WTC11 (cell line): Measurements from ENCODE around the gene GALNT5. TPM values are rescaled to one million over a fixed set of nuclear protein-coding genes. Genes with fewer than 3 reads are reported as not detected.

ENCODE experiments used
- ATAC-seq: fragments of 200-7000 bp; cut with Tn5 transposase; 2 replicates; pipeline ENCODE4 v1.10.0; 2021; ENCODE audit warnings: mild to moderate bottlenecking, moderate library complexity
- CTCF ChIA-PET: fragments of 300-600 bp; sonication (Branson Sonifier 250); formaldehyde crosslinking; loops from one replicate; lab custom pipeline; 2021; ENCODE audit warnings: antibody characterized with exemption; lab: Charles Lee
- POLR2A ChIA-PET: fragments of 350-600 bp; sonication (Branson Sonifier 250); formaldehyde crosslinking; loops from one replicate; lab custom pipeline; 2021; ENCODE audit warnings: antibody characterized with exemption; lab: Charles Lee
- DNase-seq: peaks from one replicate; pipeline ENCODE4 v3.0.0; 2021; ENCODE audit warnings: low spot score
- H3K27ac Mint-ChIP-seq: 2 replicates; pipeline ENCODE4 v1.8.0; 2021; ENCODE audit warnings: mixed read lengths
- H3K27me3 Mint-ChIP-seq: 2 replicates; pipeline ENCODE4 v1.8.0; 2021; ENCODE audit warnings: low read depth, mild to moderate bottlenecking, moderate library complexity, mixed read lengths
- H3K36me3 Mint-ChIP-seq: 2 replicates; pipeline ENCODE4 v1.8.0; 2021; ENCODE audit warnings: mixed read lengths
- H3K4me1 Mint-ChIP-seq: 2 replicates; pipeline ENCODE4 v1.8.0; 2022; ENCODE audit warnings: mixed read lengths
- H3K4me3 Mint-ChIP-seq: 2 replicates; pipeline ENCODE4 v1.8.0; 2021; ENCODE audit warnings: mild to moderate bottlenecking, moderate library complexity, mixed read lengths
- H3K9me3 Mint-ChIP-seq: 2 replicates; pipeline ENCODE4 v1.8.0; 2021; ENCODE audit warnings: mixed read lengths
- AFF4 ChIP-seq: sonication (generic); formaldehyde crosslinking; IDR thresholded peaks from 2 replicates; pipeline ENCODE4 v1.8.1; 2023; ENCODE audit warnings: mild to moderate bottlenecking, missing genetic modification reagents, borderline replicate concordance
- ATF1 ChIP-seq: sonication (generic); formaldehyde crosslinking; IDR thresholded peaks from 2 replicates; pipeline ENCODE4 v1.8.1; 2023; ENCODE audit warnings: mild to moderate bottlenecking, moderate library complexity, missing genetic modification reagents
- CREM ChIP-seq: sonication (generic); formaldehyde crosslinking; IDR thresholded peaks from 2 replicates; pipeline ENCODE4 v1.8.1; 2022; ENCODE audit warnings: mild to moderate bottlenecking, missing genetic modification reagents, moderate library complexity
- ESRRA ChIP-seq: sonication (generic); formaldehyde crosslinking; IDR thresholded peaks from 2 replicates; pipeline ENCODE4 v1.8.1; 2022; ENCODE audit warnings: mild to moderate bottlenecking, missing genetic modification reagents, borderline replicate concordance
- FOXK1 ChIP-seq: sonication (generic); formaldehyde crosslinking; IDR thresholded peaks from 2 replicates; pipeline ENCODE4 v1.8.0; 2022; ENCODE audit warnings: mild to moderate bottlenecking, moderate library complexity, missing genetic modification reagents
- JUN ChIP-seq: sonication (generic); formaldehyde crosslinking; IDR thresholded peaks from 2 replicates; pipeline ENCODE4 v1.8.0; 2023; ENCODE audit warnings: mild to moderate bottlenecking, missing genetic modification reagents
- MAX ChIP-seq: sonication (generic); formaldehyde crosslinking; IDR thresholded peaks from 2 replicates; pipeline ENCODE4 v1.8.0; 2022; ENCODE audit warnings: mild to moderate bottlenecking, missing genetic modification reagents
- SMAD4 ChIP-seq: sonication (generic); formaldehyde crosslinking; IDR thresholded peaks from 2 replicates; pipeline ENCODE4 v1.8.0; 2022; ENCODE audit warnings: mild to moderate bottlenecking, missing genetic modification reagents
- STAT6 ChIP-seq: sonication (generic); formaldehyde crosslinking; conservative IDR thresholded peaks from 2 replicates; pipeline ENCODE4 v1.8.1; 2023; ENCODE audit warnings: mild to moderate bottlenecking, low read depth, missing genetic modification reagents, moderate library complexity
- TCF7 ChIP-seq: sonication (generic); formaldehyde crosslinking; IDR thresholded peaks from 2 replicates; pipeline ENCODE4 v1.8.0; 2022; ENCODE audit warnings: mild to moderate bottlenecking, low read depth, missing genetic modification reagents, moderate library complexity
- total RNA-seq: library from RNA; stranded (reverse); gene quantifications from 3 replicates; pipeline ENCODE4 v1.2.3, GENCODE V29; 2021
- TF ChIP-seq, protein P1 (sequence below): sonication (generic); formaldehyde crosslinking; IDR thresholded peaks from 2 replicates; pipeline ENCODE4 v1.8.1; 2022; ENCODE audit warnings: low read depth, missing genetic modification reagents, borderline replicate concordance
- TF ChIP-seq, protein P2 (sequence below): sonication (generic); formaldehyde crosslinking; IDR thresholded peaks from 2 replicates; pipeline ENCODE4 v1.8.1; 2023; ENCODE audit warnings: mild to moderate bottlenecking, missing genetic modification reagents
- TF ChIP-seq, protein P3 (sequence below): sonication (generic); formaldehyde crosslinking; IDR thresholded peaks from 2 replicates; pipeline ENCODE4 v1.8.0; 2023; ENCODE audit warnings: missing genetic modification reagents, mild to moderate bottlenecking, borderline replicate concordance
- TF ChIP-seq, protein P4 (sequence below): sonication (generic); formaldehyde crosslinking; IDR thresholded peaks from 2 replicates; pipeline ENCODE4 v1.8.0; 2023; ENCODE audit warnings: mild to moderate bottlenecking, missing genetic modification reagents

Gene GALNT5
- total RNA-seq, 1 experiment from 2014 or later, result 0.17 TPM

GRCh38 chr2:157290525-157290924, 33.0 kb downstream of the GALNT5 start (continued):
- TF ChIP-seq STAT6 (CRISPR knock-in tag) (no peak), CREM (CRISPR knock-in tag) (no peak), JUN (CRISPR knock-in tag) (no peak), ATF1 (CRISPR knock-in tag) (no peak), TCF7 (CRISPR knock-in tag) (no peak), SMAD4 (no peak), FOXK1 (CRISPR knock-in tag) (no peak)
- TF ChIP-seq, protein P1, sequence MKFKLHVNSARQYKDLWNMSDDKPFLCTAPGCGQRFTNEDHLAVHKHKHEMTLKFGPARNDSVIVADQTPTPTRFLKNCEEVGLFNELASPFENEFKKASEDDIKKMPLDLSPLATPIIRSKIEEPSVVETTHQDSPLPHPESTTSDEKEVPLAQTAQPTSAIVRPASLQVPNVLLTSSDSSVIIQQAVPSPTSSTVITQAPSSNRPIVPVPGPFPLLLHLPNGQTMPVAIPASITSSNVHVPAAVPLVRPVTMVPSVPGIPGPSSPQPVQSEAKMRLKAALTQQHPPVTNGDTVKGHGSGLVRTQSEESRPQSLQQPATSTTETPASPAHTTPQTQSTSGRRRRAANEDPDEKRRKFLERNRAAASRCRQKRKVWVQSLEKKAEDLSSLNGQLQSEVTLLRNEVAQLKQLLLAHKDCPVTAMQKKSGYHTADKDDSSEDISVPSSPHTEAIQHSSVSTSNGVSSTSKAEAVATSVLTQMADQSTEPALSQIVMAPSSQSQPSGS (CRISPR knock-in tag), result no peak
- TF ChIP-seq, all 79 proteins: peak for 0

DNA sequence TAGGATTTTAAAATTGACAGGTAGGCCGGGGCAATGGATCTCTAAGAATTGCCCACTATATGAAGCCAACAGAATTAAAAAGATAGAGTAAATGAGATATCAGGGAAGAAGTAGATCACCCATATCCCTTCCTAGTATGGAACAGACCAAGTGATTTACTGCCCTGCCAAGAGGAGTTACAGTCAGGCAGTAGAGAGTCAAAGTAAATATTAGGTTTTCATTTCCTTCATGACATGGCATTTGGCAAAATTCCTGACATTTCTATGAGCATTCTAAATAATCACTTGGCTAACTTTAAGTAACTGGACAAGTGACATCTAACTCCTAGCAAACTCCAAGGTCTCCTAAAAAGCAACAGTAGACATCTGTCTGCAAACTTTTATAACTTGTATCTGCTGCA, 33.5 kb downstream of the GALNT5 start:
- Mint-ChIP-seq H3K36me3 (no peaks in the 10 kb centered on the region), H3K27me3 (peaks cover 3% of the 10 kb centered on the region; the same call in 1 of the 2 replicates), H3K27ac (no peak overlapping the region), H3K4me1 (no peaks in the 10 kb centered on the region), H3K9me3 (no peaks in the 10 kb centered on the region), H3K4me3 (no peak overlapping the region)
- no peak for ATAC-seq
- CTCF ChIA-PET, result interaction anchor here (1.1 kb wide), 1 partner anchor 11 kb away, joined by 6 read pairs; no protein-coding TSS in a partner anchor
- no peak for DNase-seq
- POLR2A ChIA-PET, result no interaction called here
- no peak for TF ChIP-seq ESRRA
- no peak for TF ChIP-seq SMAD4
- TF ChIP-seq, protein P2, sequence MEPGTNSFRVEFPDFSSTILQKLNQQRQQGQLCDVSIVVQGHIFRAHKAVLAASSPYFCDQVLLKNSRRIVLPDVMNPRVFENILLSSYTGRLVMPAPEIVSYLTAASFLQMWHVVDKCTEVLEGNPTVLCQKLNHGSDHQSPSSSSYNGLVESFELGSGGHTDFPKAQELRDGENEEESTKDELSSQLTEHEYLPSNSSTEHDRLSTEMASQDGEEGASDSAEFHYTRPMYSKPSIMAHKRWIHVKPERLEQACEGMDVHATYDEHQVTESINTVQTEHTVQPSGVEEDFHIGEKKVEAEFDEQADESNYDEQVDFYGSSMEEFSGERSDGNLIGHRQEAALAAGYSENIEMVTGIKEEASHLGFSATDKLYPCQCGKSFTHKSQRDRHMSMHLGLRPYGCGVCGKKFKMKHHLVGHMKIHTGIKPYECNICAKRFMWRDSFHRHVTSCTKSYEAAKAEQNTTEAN (CRISPR knock-in tag), result no peak
- no peak for TF ChIP-seq AFF4
- TF ChIP-seq MAX (CRISPR knock-in tag), result no peak
- TF ChIP-seq, protein P3, sequence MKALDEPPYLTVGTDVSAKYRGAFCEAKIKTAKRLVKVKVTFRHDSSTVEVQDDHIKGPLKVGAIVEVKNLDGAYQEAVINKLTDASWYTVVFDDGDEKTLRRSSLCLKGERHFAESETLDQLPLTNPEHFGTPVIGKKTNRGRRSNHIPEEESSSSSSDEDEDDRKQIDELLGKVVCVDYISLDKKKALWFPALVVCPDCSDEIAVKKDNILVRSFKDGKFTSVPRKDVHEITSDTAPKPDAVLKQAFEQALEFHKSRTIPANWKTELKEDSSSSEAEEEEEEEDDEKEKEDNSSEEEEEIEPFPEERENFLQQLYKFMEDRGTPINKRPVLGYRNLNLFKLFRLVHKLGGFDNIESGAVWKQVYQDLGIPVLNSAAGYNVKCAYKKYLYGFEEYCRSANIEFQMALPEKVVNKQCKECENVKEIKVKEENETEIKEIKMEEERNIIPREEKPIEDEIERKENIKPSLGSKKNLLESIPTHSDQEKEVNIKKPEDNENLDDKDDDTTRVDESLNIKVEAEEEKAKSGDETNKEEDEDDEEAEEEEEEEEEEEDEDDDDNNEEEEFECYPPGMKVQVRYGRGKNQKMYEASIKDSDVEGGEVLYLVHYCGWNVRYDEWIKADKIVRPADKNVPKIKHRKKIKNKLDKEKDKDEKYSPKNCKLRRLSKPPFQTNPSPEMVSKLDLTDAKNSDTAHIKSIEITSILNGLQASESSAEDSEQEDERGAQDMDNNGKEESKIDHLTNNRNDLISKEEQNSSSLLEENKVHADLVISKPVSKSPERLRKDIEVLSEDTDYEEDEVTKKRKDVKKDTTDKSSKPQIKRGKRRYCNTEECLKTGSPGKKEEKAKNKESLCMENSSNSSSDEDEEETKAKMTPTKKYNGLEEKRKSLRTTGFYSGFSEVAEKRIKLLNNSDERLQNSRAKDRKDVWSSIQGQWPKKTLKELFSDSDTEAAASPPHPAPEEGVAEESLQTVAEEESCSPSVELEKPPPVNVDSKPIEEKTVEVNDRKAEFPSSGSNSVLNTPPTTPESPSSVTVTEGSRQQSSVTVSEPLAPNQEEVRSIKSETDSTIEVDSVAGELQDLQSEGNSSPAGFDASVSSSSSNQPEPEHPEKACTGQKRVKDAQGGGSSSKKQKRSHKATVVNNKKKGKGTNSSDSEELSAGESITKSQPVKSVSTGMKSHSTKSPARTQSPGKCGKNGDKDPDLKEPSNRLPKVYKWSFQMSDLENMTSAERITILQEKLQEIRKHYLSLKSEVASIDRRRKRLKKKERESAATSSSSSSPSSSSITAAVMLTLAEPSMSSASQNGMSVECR (CRISPR knock-in tag), result no peak
- TF ChIP-seq, protein P4, sequence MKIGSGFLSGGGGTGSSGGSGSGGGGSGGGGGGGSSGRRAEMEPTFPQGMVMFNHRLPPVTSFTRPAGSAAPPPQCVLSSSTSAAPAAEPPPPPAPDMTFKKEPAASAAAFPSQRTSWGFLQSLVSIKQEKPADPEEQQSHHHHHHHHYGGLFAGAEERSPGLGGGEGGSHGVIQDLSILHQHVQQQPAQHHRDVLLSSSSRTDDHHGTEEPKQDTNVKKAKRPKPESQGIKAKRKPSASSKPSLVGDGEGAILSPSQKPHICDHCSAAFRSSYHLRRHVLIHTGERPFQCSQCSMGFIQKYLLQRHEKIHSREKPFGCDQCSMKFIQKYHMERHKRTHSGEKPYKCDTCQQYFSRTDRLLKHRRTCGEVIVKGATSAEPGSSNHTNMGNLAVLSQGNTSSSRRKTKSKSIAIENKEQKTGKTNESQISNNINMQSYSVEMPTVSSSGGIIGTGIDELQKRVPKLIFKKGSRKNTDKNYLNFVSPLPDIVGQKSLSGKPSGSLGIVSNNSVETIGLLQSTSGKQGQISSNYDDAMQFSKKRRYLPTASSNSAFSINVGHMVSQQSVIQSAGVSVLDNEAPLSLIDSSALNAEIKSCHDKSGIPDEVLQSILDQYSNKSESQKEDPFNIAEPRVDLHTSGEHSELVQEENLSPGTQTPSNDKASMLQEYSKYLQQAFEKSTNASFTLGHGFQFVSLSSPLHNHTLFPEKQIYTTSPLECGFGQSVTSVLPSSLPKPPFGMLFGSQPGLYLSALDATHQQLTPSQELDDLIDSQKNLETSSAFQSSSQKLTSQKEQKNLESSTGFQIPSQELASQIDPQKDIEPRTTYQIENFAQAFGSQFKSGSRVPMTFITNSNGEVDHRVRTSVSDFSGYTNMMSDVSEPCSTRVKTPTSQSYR (CRISPR knock-in tag), result no peak
